ENCODE measurements around the gene ZSWIM4.

GRCh38 chr19:13848340-13848677 lies 53.1 kb downstream of the ZSWIM4 start:
- TF ChIP-seq GATA2 (IDR thresholded peaks at IDR 0.05; ENCODE audit: low read depth, low read length) (no peak), GATA3 (IDR thresholded peaks at IDR 0.05; ENCODE audit: low read depth, low read length) (no peak)
